Neutrophil (primary cell): Measurements from ENCODE around the gene MAP1S.

Experiments used
- H3K27ac ChIP-seq: fragments of 200-600 bp; sonication (generic); 2 replicates; pipeline ENCODE4 v1.5.1; 2016; ENCODE audit warnings: mild to moderate bottlenecking, moderate library complexity
- H3K27me3 ChIP-seq: fragments of 200-600 bp; sonication (generic); 2 replicates; pipeline ENCODE4 v1.6.0; 2016; ENCODE audit warnings: mild to moderate bottlenecking
- H3K36me3 ChIP-seq: fragments of 200-600 bp; sonication (generic); 2 replicates; pipeline ENCODE4 v1.5.1; 2017
- H3K4me1 ChIP-seq, 2 experiments: fragments of 200-600 bp in 1 of 2; sonication (generic) in 1 of 2; 1 replicate in 1 of 2; 2 replicates in 1 of 2; pipeline versions ENCODE4 v1.5.1 to v1.6.1; 2013 to 2016; ENCODE audit warnings: low read depth in 1 of 2, low read length in 1 of 2, mild to moderate bottlenecking in 1 of 2, moderate library complexity in 1 of 2; ENCODE audit not compliant: control insufficient read depth in 1 of 2, insufficient read depth in 1 of 2
- H3K4me3 ChIP-seq, 2 experiments: fragments of 200-600 bp in 1 of 2; sonication (generic) in 1 of 2; 1 replicate in 1 of 2; 2 replicates in 1 of 2; pipeline ENCODE4 v1.5.1; 2013 to 2016; ENCODE audit warnings: low read depth in 1 of 2, low read length in 1 of 2, mild to moderate bottlenecking in 1 of 2, moderate library complexity in 1 of 2
- H3K9me3 ChIP-seq: fragments of 200-600 bp; sonication (generic); 2 replicates; pipeline ENCODE4 v1.5.1; 2016
- TF ChIP-seq, protein P1 (sequence below): fragments of 200-600 bp; sonication (generic); IDR thresholded peaks from 2 replicates; pipeline ENCODE4 v1.5.1; 2016; ENCODE audit warnings: antibody characterized with exemption

Gene MAP1S

GRCh38 chr19:17718947-17719711 is at the start of gene MAP1S:
Gene MAP1S (plus strand): TSS chr19:17719480. CDS start chr19:17719503, 23 bp downstream.
- Histone ChIP-seq H3K27me3 (no peaks in the 10 kb centered on the region), H3K4me3 (peak within 1 kb of the TSS; percentile 80 to 83), H3K9me3 (no peaks in the 10 kb centered on the region), H3K36me3 (peaks cover 19% of the 10 kb centered on the region), H3K4me1 (peaks cover 59 to 60% of the 10 kb centered on the region in 2 experiments), H3K27ac (peak within 1 kb of the TSS; percentile 77)
- TF ChIP-seq, protein P1, sequence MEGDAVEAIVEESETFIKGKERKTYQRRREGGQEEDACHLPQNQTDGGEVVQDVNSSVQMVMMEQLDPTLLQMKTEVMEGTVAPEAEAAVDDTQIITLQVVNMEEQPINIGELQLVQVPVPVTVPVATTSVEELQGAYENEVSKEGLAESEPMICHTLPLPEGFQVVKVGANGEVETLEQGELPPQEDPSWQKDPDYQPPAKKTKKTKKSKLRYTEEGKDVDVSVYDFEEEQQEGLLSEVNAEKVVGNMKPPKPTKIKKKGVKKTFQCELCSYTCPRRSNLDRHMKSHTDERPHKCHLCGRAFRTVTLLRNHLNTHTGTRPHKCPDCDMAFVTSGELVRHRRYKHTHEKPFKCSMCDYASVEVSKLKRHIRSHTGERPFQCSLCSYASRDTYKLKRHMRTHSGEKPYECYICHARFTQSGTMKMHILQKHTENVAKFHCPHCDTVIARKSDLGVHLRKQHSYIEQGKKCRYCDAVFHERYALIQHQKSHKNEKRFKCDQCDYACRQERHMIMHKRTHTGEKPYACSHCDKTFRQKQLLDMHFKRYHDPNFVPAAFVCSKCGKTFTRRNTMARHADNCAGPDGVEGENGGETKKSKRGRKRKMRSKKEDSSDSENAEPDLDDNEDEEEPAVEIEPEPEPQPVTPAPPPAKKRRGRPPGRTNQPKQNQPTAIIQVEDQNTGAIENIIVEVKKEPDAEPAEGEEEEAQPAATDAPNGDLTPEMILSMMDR = peak; percentile 21

DNA sequence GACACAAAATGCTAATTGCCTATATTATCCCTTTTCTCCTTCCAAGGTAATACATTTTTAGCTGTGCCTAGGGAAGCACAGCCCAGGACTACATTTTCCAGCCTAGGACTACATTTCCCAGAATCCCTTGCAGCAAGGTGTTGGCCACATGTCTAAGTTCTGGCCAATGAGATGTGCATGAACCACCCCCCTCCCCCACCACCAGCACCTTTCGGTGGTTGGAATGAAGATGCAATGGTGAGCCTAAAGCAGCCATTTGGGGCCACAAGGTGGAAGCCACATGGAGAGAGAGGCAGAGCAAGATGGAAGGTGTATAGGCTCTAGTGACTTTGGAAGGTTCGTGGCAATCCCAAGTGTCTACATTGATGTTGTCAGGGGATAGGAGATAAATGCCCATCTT is 47.4 kb upstream of the MAP1S start:
- H3K27me3 ChIP-seq = peaks cover 12% of the 10 kb centered on the region
- no peaks in the 10 kb centered on the region for H3K4me1 ChIP-seq
- no peaks in the 10 kb centered on the region for H3K36me3 ChIP-seq
- TF ChIP-seq, protein P1 = no peak
- no peak overlapping the region for H3K4me3 ChIP-seq
- H3K9me3 ChIP-seq = no peaks in the 10 kb centered on the region
- no peak overlapping the region for H3K27ac ChIP-seq

DNA sequence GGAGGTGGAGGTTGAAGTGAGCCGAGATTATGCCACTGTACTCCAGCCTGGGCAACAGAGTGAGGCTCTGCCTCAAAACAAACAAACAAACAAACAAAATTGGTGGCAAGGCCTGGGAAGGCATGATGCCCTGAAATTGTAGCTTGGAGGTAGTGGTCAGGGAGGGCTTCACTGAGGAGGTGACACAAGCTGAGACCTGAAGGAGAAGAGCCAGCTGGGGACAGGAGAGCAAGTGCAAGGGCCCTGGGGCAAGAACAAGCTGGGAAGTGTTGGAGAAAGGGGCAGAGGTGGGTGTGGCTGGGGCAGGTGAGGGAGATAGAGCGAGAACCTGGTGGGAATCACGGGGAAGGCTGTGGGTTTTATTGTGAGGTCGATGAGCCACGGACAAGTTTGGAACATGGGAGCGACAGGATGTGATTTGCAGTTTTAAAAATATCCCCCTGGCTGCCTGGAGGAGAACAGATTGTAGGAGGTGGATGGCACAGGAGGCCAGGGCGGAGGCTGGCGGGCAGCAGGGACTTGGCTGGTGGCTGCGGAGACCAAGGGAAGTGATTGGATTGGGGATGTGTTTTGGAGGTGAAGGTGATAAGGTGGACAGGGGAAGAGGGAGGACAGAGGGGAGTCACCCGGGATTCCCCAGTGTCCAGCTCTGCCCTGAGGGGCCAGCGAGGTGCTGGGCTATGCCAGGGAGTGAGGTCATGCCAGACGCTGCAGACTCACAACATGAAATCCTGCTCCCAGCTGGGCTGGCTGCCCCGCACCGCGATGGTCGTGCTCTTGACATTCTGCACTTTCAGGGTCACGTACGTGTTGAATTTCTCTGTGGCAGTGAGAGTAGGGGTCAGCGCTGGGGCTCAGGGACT is 45.1 kb upstream of the MAP1S start:
- Histone ChIP-seq H3K27ac (no peak overlapping the region), H3K4me1 (no peaks in the 10 kb centered on the region), H3K9me3 (no peaks in the 10 kb centered on the region), H3K36me3 (no peaks in the 10 kb centered on the region), H3K4me3 (no peak overlapping the region), H3K27me3 (peaks cover 33% of the 10 kb centered on the region)
- TF ChIP-seq, protein P1 = no peak

- no peak overlapping the region for H3K4me3 ChIP-seq
- H3K27ac ChIP-seq = no peak overlapping the region
- TF ChIP-seq, protein P1 = no peak
- H3K4me1 ChIP-seq = no peaks in the 10 kb centered on the region
- no peaks in the 10 kb centered on the region for H3K36me3 ChIP-seq
- H3K9me3 ChIP-seq = no peaks in the 10 kb centered on the region
- H3K27me3 ChIP-seq = peaks cover 54% of the 10 kb centered on the region
Measured at GRCh38 chr19:17676295-17676694, 43.0 kb upstream of the MAP1S start.

DNA sequence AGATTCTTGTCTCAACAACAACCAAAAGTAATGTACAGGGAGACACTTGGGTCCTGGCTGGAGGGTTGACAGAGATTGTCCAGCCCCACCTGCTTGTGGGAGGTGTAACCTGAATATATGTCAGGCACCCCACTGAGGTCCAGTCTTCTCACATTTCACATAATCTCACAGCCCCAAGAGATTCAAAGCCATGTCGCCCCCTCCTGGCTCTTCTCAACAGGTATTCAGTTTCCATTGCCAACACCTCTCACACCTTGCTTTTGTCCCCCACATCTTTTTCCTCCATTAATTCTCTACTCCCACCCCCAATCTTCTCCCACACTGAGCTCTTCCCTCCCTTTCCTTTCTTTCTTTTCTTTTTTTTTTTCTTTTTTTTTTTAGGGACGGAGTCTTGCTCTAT is 42.3 kb upstream of the MAP1S start:
- Histone ChIP-seq H3K27ac (no peak overlapping the region), H3K4me1 (no peaks in the 10 kb centered on the region), H3K9me3 (no peaks in the 10 kb centered on the region), H3K36me3 (no peaks in the 10 kb centered on the region), H3K27me3 (peaks cover 61% of the 10 kb centered on the region), H3K4me3 (no peak overlapping the region)
- TF ChIP-seq, protein P1 = no peak
